GM12801 (cell line): Measurements from ENCODE around the gene GRIK3.

Source experiments
- TF ChIP-seq, protein P1 (sequence below): IDR thresholded peaks from one replicate; pipeline ENCODE4 v1.5.1; 2011; ENCODE audit warnings: control low read depth; ENCODE audit not compliant: insufficient read length; ENCODE audit errors: extremely low read depth

Gene GRIK3

DNA sequence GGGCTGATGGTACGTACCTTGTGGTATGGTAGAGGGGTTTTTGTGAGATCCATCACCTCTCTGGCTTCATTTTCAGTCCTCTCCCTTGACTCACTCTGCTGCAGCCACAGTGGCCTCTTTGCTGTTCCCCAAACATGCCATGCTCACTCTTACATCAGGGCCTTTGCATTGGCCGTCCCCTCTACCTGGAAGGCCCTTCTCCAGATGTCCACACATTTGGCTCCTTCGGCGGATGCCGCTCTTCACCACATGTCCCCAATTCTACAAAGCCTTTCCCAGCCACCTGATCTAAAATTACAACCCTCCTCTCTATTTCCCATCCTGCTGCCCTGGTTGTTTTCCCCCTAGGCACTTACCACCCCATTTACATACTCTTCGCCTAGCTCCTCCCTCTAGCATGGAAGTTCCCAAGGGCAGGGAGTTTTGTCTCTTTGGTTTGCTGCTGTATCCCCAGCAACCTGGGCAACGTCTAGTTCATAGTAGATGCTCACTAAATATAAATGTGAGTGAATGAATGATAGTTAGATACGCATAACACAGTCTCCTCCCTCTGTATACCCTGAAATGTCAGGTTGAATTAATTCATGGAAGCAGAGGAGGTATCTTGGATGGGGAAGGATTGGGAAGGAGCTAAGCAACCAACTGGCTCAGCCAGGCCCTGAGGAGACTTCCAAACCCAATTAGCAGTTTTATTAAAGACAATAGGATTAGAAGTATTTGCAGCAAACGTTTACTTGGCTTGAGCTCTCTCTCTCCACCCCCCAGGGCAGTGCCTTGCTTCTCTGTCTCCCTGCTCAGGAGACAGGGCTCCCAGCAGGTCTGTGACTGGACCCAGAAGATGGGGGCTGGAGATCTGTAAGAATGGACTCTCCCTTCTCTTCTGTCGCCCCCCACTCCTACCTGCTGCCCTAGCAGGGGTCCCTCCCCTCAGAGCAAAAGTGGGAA lies 264.2 kb downstream of the GRIK3 start:
- TF ChIP-seq, protein P1, sequence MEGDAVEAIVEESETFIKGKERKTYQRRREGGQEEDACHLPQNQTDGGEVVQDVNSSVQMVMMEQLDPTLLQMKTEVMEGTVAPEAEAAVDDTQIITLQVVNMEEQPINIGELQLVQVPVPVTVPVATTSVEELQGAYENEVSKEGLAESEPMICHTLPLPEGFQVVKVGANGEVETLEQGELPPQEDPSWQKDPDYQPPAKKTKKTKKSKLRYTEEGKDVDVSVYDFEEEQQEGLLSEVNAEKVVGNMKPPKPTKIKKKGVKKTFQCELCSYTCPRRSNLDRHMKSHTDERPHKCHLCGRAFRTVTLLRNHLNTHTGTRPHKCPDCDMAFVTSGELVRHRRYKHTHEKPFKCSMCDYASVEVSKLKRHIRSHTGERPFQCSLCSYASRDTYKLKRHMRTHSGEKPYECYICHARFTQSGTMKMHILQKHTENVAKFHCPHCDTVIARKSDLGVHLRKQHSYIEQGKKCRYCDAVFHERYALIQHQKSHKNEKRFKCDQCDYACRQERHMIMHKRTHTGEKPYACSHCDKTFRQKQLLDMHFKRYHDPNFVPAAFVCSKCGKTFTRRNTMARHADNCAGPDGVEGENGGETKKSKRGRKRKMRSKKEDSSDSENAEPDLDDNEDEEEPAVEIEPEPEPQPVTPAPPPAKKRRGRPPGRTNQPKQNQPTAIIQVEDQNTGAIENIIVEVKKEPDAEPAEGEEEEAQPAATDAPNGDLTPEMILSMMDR = no peak

DNA sequence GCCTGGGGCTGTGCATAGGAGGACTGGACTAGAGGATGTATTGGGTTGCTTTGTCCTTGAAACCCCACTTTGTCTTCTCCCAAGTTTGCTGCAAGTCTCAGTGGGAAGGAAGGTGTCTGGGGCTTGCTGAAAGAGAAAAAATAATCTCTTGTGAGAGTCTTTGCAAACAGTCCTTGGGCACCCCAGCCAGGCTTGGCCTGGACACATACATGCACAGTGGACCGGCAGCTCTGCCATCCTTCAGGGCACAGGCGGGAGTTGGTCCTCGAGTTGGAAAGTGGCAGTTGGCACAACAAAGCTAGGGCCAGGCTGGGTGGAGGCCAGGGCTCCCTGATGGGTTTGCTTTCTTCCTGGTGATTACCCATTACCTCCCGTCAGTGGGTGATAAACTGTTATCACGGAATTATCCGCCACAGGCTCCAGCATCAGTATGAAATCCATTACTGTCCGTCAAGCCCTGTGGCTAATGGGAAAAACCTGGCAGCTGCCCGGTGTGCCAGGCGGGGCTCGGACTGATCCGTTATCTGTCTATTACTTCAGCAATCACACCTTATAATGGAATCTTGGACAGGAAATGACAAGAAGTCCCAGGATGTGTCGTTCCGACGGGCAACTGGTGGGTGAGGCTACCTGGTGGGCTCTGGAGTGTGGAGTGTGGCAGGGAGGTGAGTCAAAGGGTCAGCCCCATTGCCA lies 265.7 kb downstream of the GRIK3 start:
- TF ChIP-seq, protein P1 = no peak

DNA sequence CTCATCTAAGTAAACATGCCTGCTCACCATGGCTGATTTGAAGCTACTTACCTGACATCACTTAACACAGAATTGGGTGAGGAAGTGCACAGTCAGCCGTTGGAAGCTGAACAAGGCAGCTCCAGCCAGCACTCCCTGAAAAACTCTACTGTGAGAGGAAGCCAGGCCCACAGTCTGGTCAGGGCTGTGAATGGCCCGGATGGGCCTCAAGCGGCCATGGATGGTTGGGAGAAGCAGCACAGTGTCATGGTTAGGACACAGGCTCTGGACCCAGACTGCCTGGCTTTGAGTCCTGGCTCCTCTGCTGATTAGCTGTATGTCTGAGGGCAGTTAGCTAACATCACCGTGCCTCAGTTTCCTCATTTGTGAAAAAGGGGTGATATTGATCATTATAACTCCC lies 267.8 kb downstream of the GRIK3 start:
- TF ChIP-seq, protein P1 = no peak

DNA sequence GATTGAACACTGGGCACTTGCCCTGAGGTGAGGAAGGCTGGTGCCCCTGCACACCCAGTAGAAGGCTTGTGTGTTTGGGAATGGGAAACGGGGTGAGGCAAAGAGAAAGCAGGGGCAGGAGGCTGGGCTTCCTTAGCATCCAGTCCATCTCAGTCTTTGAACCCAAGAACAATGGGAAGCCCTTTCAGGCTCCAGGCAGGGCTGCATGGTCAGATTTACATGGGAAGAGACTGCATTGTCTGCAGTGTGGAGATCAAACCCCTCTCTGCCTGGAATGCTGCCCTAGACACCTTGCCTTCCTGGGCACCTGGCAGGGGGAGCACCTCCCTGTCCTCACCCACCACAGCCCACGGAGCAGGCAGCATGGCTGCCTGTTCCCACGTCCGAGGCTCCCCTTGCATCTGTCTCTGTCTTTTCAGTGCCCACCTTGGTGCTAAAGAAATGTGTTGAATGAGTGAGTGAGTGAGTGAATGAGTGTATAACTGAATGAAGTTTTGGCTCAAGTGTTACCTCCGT lies 268.5 kb downstream of the GRIK3 start:
- TF ChIP-seq, protein P1 = no peak

DNA sequence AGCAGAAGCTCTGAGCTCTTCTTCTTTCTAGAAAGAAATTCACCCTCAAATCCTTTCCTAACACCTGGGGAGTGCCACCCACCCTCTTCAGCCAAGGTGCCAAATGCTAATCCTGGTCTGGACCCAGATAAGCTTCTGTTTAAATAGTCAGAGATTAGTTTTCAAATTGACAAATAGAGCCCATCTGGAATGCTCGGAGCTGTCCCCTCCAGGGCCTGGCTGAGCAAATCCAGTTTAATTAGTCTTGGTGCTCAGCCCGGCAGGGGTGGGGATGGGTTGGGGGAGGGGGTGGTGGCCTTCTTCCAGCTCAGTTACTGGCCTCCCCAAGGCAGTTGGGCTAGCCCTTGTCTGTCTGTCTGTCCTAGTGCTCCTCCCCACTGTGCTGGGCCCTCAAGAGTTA lies 269.5 kb downstream of the GRIK3 start:
- TF ChIP-seq, protein P1 = no peak

DNA sequence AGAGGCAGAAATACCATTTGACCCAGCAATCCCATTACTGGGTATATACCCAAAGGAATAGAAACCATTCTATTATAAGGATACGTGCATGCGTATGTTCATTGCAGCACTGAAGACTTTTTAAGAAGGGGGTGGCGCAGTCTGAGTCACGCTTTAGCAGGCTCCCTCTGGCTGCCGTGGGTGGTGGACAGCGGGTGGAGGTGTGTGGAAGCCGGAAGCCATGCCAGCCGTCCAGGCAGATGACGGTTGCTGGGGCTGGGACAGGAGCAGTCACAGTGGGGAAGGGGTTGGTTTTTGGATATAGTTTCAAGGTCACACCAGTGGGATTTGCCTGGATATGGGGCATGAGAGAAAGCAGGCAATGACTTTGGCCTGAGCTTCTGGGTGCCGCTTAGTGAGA lies 270.5 kb downstream of the GRIK3 start:
- TF ChIP-seq, protein P1 = no peak

DNA sequence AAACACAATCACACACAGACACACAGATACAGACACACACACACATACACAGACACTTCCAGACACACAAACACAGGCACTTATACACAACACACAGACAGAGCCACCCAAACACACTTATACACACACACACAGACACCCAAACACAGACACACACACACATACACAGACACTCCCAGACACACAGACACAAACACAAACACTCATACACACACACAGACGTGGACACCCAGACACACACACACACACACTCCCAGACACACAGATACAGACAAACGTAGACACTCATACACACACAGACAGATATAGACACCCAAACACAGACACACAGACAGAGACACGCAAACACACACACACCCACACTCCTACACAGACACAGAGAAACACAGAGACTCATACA lies 272.1 kb downstream of the GRIK3 start:
- TF ChIP-seq, protein P1 = no peak
